WTC11 (cell line): ENCODE results near the gene CXCL12.

ENCODE experiments used
- ATF1 ChIP-seq: sonication (generic); formaldehyde crosslinking; IDR thresholded peaks from 2 replicates; pipeline ENCODE4 v1.8.1; 2023; ENCODE audit warnings: mild to moderate bottlenecking, moderate library complexity, missing genetic modification reagents
- ETV6 ChIP-seq: sonication (generic); formaldehyde crosslinking; IDR thresholded peaks from 2 replicates; pipeline ENCODE4 v1.8.1; 2022; ENCODE audit warnings: mild to moderate bottlenecking, missing genetic modification reagents
- NR2C2 ChIP-seq: sonication (generic); formaldehyde crosslinking; IDR thresholded peaks from 2 replicates; pipeline ENCODE4 v1.8.0; 2022; ENCODE audit warnings: mild to moderate bottlenecking, missing genetic modification reagents
- TEAD4 ChIP-seq: sonication (generic); formaldehyde crosslinking; IDR thresholded peaks from 2 replicates; pipeline ENCODE4 v1.8.0; 2022; ENCODE audit warnings: mild to moderate bottlenecking, missing genetic modification reagents
- ZNF671 ChIP-seq: fragments of 250-450 bp; sonication (Bioruptor Pico); IDR thresholded peaks from 2 replicates; pipeline ENCODE4 v1.8.0; 2021; ENCODE audit warnings: mild to moderate bottlenecking
- TF ChIP-seq, protein P1 (sequence below): fragments of 200-600 bp; IDR thresholded peaks from 2 replicates; pipeline ENCODE4 v1.8.0; 2022; ENCODE audit warnings: antibody characterized with exemption
- TF ChIP-seq, protein P2 (sequence below): sonication (generic); formaldehyde crosslinking; IDR thresholded peaks from 2 replicates; pipeline ENCODE4 v1.8.1; 2022; ENCODE audit warnings: low read depth, missing genetic modification reagents, borderline replicate concordance

DNA sequence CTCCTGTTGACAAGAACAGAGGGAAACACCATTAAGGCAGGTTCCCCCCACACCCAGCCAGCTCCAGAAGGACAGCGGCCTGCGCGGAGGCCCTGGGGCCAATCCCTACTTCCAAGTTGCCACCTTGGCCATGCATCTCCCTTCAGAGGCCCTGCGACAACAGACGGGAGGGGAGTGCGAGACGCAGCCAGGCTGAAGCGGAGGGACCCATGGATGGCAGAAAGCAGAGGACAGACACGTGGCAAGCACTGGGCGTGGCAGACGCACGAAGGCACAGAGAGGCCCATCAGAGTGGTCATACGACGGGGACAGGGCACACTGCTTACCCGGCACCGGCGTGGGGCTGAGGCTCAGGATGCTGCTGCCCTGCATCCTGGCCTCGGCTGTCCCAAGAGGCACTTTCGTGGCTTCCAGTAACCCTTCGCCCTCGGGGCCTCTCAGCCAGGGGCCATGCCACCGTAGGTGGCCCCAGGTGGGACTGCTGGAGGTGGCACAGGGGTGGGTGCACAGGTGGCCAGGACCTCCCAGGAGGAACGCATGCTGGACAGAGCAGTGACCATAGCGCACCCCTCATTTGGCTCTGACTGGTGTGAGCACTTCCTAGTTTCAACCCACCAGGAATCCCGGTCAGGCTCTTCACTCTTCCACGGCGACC lies 11.4 kb downstream of the CXCL12 start:
- TF ChIP-seq, protein P1, sequence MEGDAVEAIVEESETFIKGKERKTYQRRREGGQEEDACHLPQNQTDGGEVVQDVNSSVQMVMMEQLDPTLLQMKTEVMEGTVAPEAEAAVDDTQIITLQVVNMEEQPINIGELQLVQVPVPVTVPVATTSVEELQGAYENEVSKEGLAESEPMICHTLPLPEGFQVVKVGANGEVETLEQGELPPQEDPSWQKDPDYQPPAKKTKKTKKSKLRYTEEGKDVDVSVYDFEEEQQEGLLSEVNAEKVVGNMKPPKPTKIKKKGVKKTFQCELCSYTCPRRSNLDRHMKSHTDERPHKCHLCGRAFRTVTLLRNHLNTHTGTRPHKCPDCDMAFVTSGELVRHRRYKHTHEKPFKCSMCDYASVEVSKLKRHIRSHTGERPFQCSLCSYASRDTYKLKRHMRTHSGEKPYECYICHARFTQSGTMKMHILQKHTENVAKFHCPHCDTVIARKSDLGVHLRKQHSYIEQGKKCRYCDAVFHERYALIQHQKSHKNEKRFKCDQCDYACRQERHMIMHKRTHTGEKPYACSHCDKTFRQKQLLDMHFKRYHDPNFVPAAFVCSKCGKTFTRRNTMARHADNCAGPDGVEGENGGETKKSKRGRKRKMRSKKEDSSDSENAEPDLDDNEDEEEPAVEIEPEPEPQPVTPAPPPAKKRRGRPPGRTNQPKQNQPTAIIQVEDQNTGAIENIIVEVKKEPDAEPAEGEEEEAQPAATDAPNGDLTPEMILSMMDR: no peak
- TF ChIP-seq TEAD4: no peak
- TF ChIP-seq, protein P2, sequence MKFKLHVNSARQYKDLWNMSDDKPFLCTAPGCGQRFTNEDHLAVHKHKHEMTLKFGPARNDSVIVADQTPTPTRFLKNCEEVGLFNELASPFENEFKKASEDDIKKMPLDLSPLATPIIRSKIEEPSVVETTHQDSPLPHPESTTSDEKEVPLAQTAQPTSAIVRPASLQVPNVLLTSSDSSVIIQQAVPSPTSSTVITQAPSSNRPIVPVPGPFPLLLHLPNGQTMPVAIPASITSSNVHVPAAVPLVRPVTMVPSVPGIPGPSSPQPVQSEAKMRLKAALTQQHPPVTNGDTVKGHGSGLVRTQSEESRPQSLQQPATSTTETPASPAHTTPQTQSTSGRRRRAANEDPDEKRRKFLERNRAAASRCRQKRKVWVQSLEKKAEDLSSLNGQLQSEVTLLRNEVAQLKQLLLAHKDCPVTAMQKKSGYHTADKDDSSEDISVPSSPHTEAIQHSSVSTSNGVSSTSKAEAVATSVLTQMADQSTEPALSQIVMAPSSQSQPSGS (CRISPR knock-in tag): no peak
- TF ChIP-seq NR2C2 (CRISPR knock-in tag): no peak
- no peak for TF ChIP-seq ZNF671 (CRISPR knock-in tag)
- TF ChIP-seq ATF1 (CRISPR knock-in tag): no peak
- TF ChIP-seq ETV6 (CRISPR knock-in tag): no peak
